Spleen (tissue), 11 donors: Measurements from ENCODE around the gene CRYAB. TPM values are rescaled to one million over a fixed set of nuclear protein-coding genes. Genes with fewer than 3 reads are reported as not detected.

Experiments
- DNase-seq: peaks from one replicate; pipeline ENCODE4 v3.0.0-alpha.2; 2020
- H3K27ac ChIP-seq, 8 donors: fragments of 200-600 bp; sonication (generic) in 7 of 8; 1 replicate in 4 of 8; 2 replicates in 4 of 8; pipeline versions ENCODE4 v1.5.0 to v1.8.0; 2016 to 2021; ENCODE audit warnings: inconsistent platforms in 4 of 8, mild to moderate bottlenecking in 4 of 8, moderate library complexity in 1 of 8
- H3K27me3 ChIP-seq, 7 donors: fragments of 200-600 bp; sonication (generic) in 6 of 7; replicated peaks in 1 of 7; 1 replicate in 4 of 7; 2 replicates in 3 of 7; pipeline versions ENCODE4 v1.5.0 to v1.8.0; 2016 to 2021; ENCODE audit warnings: inconsistent platforms in 3 of 7, mild to moderate bottlenecking in 1 of 7
- H3K36me3 ChIP-seq, 6 donors: fragments of 200-600 bp; sonication (generic) in 5 of 6; 1 replicate in 4 of 6; 2 replicates in 2 of 6; pipeline versions ENCODE4 v1.5.0 to v1.8.0; 2016 to 2021; ENCODE audit warnings: inconsistent platforms in 2 of 6
- H3K4me1 ChIP-seq, 6 donors: fragments of 200-600 bp; sonication (generic) in 5 of 6; 1 replicate in 3 of 6; 2 replicates in 3 of 6; pipeline versions ENCODE4 v1.5.0 to v1.8.0; 2016 to 2021; ENCODE audit warnings: inconsistent platforms in 3 of 6
- H3K4me3 ChIP-seq, 8 donors: fragments of 200-600 bp; sonication (generic) in 7 of 8; 1 replicate in 4 of 8; 2 replicates in 4 of 8; pipeline versions ENCODE4 v1.5.0 to v1.8.0; 2016 to 2021; ENCODE audit warnings: inconsistent platforms in 4 of 8, mild to moderate bottlenecking in 4 of 8, moderate library complexity in 2 of 8
- H3K9me3 ChIP-seq, 8 donors: fragments of 200-600 bp; sonication (generic) in 7 of 8; 1 replicate in 4 of 8; 2 replicates in 4 of 8; pipeline versions ENCODE4 v1.5.0 to v1.8.0; 2016 to 2021; ENCODE audit warnings: inconsistent platforms in 4 of 8
- CTCF ChIP-seq, 11 experiments: fragments of 200-600 bp in 7 of 11; fragments of 450-650 bp in 4 of 11; sonication (generic) in 4 of 11; IDR thresholded peaks in 8 of 11; conservative IDR thresholded peaks in 3 of 11; 1 replicate in 7 of 11; 2 replicates in 4 of 11; pipeline versions ENCODE4 v1.4.0 to v1.8.0; 2016 to 2021; ENCODE audit warnings: antibody characterized with exemption in 11 of 11, inconsistent platforms in 4 of 11, mild to moderate bottlenecking in 1 of 11
- POLR2A ChIP-seq, 3 donors: fragments of 450-650 bp; IDR thresholded peaks; one replicate each; pipeline ENCODE4 v1.5.1; 2017; ENCODE audit warnings: antibody characterized with exemption in 3 of 3, mild to moderate bottlenecking in 1 of 3
- POLR2AphosphoS5 ChIP-seq, 3 donors: sonication (generic); formaldehyde crosslinking; IDR thresholded peaks; one replicate each; pipeline ENCODE4 v1.5.1; 2017; ENCODE audit warnings: antibody characterized with exemption in 3 of 3
- WGBS, 5 donors: extraction: QIAGEN DNeasy Blood & Tissue Kit in 3 of 5; methylation state at CpG; one replicate each; pipeline versions ENCODE4 v1.1.5 to v1.1.7; 2013 to 2018; 5-methylcytosine and 5-hydroxymethylcytosine counted together
- intact Hi-C: fragments of 100-400 bp; cut with DNase I; formaldehyde crosslinking; loops from one replicate; pipeline ENCODE4 v1.15.0; 2023; ENCODE audit warnings: low total_unique reads
- polyA plus RNA-seq, 3 donors: library from polyadenylated mRNA; stranded (reverse); fragments of 200-250 nt; gene quantifications; one replicate each; pipeline ENCODE4 v1.2.1, GENCODE V29; 2013
- total RNA-seq, 7 donors: library from RNA; depleted of rRNA in 3 of 7; stranded (reverse); fragments of >200 nt in 3 of 7; fragmentation: NEBNext Ultra II Directional in 4 of 7; extraction: Animal tissue kit (Norgen Biotek cat#: 25700) in 4 of 7; gene quantifications; one replicate each; pipeline versions ENCODE4 v1.1.0 to v1.2.1, GENCODE V29; 2016 to 2021
- donor health status: healthy with polysubstance abuse.
- donor health status: DM: no; HTN: no; CAD: no; lungs with moderate emphysema.
- donor health status: DM: no; HTN: no; CAD: no.
- donor health status: Bipolar disorder and iron deficiency.
- donor health status: healthy.
- donor health status: DM: no; HTN: no; CAD: no.
- donor health status: DM: yes; HTN: yes; CAD: no.

The CRYAB gene
- total and polyA plus RNA-seq, 10 donors = 11.2 to 78.7 (median 53.8) TPM

DNA sequence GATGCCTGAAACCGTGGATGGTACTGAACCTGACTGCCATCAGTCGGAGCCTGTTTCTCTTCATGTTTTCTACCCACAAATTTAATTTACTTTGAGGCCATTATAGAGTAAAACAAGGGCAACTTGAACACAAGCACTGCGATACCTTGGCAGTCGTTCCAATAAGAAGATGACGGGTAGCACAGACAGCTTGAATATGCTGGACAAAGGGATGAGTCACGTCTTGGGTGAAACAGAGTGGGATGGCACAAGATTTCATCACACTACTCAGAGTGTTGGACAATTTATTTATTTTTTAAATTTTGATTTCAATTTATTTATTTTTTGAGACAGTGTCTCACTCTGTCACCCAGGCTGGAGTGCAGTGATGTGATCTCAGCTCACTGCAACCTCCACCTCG is 31.3 kb upstream of the CRYAB start:
- TF ChIP-seq CTCF (IDR thresholded peaks at IDR 0.05 in 8 of 11, conservative IDR thresholded peaks at IDR 0.05 in 3 of 11) (no peak), POLR2AphosphoS5 (IDR thresholded peaks at IDR 0.05) (no peak)
- Histone ChIP-seq H3K36me3 (no peaks in the 10 kb centered on the region), H3K9me3 (no peaks in the 10 kb centered on the region), H3K27me3 (no peaks in the 10 kb centered on the region), H3K27ac (no peak overlapping the region), H3K4me1 (peaks cover 4 to 22% (median 12%) of the 10 kb centered on the region in 6 donors), H3K4me3 (no peak overlapping the region)
- 90 to 97% (median 92%) methylated on average over 7 of the region's 7 CpGs for WGBS, 5 donors
- no peak for DNase-seq
- intact Hi-C loops = no loop called here

- intact Hi-C loops = no loop called here
- TF ChIP-seq POLR2A (IDR thresholded peaks at IDR 0.05) = no peak
- no peak for TF ChIP-seq CTCF (IDR thresholded peaks at IDR 0.05 in 8 of 11, conservative IDR thresholded peaks at IDR 0.05 in 3 of 11)
- no peak for TF ChIP-seq POLR2AphosphoS5 (IDR thresholded peaks at IDR 0.05)
Measured at GRCh38 chr11:111941963-111942362, 30.4 kb upstream of the CRYAB start.

GRCh38 chr11:111939836-111940604 is 28.4 kb upstream of the CRYAB start:
- DNase-seq = no peak
- H3K27ac ChIP-seq = no peak overlapping the region
- TF ChIP-seq CTCF (IDR thresholded peaks at IDR 0.05 in 8 of 11, conservative IDR thresholded peaks at IDR 0.05 in 3 of 11) (no peak), POLR2A (IDR thresholded peaks at IDR 0.05) (no peak), POLR2AphosphoS5 (IDR thresholded peaks at IDR 0.05) (no peak)
- H3K36me3 ChIP-seq = no peaks in the 10 kb centered on the region
- peaks cover 0 to 4% (median 0%) of the 10 kb centered on the region in 7 donors for H3K27me3 ChIP-seq
- intact Hi-C loops = loop anchor here (10.0 kb wide), 1 partner anchor 45 kb away; no protein-coding TSS in a partner anchor
- no peak overlapping the region for H3K4me3 ChIP-seq
- WGBS, 5 donors = 89 to 97% (median 94%) methylated on average over 4 of the region's 4 CpGs
- peaks cover 13 to 41% (median 36%) of the 10 kb centered on the region in 6 donors for H3K4me1 ChIP-seq
- H3K9me3 ChIP-seq = no peaks in the 10 kb centered on the region

More at GRCh38 chr11:111941963-111942362, 30.4 kb upstream of the CRYAB start:
- Histone ChIP-seq H3K4me1 (peaks cover 4 to 27% (median 19%) of the 10 kb centered on the region in 6 donors), H3K9me3 (no peaks in the 10 kb centered on the region), H3K27ac (no peak overlapping the region), H3K27me3 (peaks cover 0 to 4% (median 0%) of the 10 kb centered on the region in 7 donors), H3K4me3 (no peak overlapping the region), H3K36me3 (no peaks in the 10 kb centered on the region)
- DNase-seq = no peak
- 90 to 95% (median 95%) methylated on average over 4 to 5 of the region's 5 CpGs for WGBS, 5 donors

DNA sequence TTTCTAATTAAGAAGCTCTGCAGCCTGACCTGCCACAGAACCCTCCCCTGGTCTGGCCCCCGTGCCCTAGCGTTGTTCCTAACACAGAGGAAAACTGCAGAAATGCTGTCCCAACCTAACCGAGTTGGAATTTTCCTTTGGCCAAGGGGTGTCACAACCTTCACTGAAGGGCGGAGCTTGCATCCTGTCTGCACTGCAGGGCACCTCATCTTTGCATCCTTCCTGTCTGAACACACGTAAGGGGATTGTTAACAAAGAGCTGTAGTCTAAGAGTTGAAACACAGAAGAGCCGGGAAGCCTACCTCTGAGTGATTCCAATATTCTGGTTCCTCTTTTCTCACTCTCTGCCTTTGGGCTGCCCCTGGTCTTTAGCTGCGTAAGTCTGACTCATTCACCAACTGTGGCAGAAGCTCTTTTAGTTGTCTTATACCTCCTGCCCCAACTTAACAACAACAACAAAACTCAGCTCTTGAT is 27.2 kb upstream of the CRYAB start:
- peaks cover 13 to 44% (median 37%) of the 10 kb centered on the region in 6 donors for H3K4me1 ChIP-seq
- intact Hi-C loops = loop anchor here (10.0 kb wide), 1 partner anchor 46 kb away; no protein-coding TSS in a partner anchor
- H3K9me3 ChIP-seq = no peaks in the 10 kb centered on the region
- no peaks in the 10 kb centered on the region for H3K36me3 ChIP-seq
- peaks cover 0 to 4% (median 0%) of the 10 kb centered on the region in 7 donors for H3K27me3 ChIP-seq
- WGBS, 5 donors = 7 to 17% (median 12%) methylated on average over 7 of the region's 7 CpGs
- no peak for DNase-seq
- no peak for TF ChIP-seq CTCF (IDR thresholded peaks at IDR 0.05 in 8 of 11, conservative IDR thresholded peaks at IDR 0.05 in 3 of 11)
- no peak for TF ChIP-seq POLR2A (IDR thresholded peaks at IDR 0.05)
- no peak for TF ChIP-seq POLR2AphosphoS5 (IDR thresholded peaks at IDR 0.05)
- H3K4me3 ChIP-seq = no peak overlapping the region
- peak overlapping the region in 2 of 8 donors; percentile 6 to 32 for H3K27ac ChIP-seq
